ENCODE data around the gene YY1.

DNA sequence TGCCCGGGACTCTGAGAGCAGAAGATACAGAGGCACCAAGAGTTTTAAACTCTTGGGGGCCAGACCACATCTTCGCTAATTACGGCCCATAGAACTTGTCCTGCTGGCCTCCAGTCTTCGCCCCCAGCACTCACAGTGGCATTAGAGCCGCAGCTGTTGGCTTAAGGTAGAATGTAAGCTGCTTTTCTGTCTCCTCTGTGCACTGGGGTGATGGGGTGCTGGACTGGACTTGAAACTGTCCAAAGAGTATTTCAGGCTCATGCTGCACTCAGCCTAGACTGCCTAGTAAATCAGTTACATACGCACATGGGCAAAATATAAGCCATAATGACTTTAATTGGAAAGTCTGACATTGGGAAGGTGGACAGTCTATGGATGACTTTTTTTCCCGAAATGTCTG lies 29.0 kb downstream of the YY1 start:
- TF ChIP-seq, protein P1, sequence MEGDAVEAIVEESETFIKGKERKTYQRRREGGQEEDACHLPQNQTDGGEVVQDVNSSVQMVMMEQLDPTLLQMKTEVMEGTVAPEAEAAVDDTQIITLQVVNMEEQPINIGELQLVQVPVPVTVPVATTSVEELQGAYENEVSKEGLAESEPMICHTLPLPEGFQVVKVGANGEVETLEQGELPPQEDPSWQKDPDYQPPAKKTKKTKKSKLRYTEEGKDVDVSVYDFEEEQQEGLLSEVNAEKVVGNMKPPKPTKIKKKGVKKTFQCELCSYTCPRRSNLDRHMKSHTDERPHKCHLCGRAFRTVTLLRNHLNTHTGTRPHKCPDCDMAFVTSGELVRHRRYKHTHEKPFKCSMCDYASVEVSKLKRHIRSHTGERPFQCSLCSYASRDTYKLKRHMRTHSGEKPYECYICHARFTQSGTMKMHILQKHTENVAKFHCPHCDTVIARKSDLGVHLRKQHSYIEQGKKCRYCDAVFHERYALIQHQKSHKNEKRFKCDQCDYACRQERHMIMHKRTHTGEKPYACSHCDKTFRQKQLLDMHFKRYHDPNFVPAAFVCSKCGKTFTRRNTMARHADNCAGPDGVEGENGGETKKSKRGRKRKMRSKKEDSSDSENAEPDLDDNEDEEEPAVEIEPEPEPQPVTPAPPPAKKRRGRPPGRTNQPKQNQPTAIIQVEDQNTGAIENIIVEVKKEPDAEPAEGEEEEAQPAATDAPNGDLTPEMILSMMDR (IDR thresholded peaks at IDR 0.05): no peak
- TF ChIP-seq POLR2A (IDR thresholded peaks at IDR 0.05): no peak

All from thyroid gland (tissue), 4 donors.